Mesodermal cell (in vitro differentiated cells): ENCODE results near the gene USP9X. TPM values are rescaled to one million over a fixed set of nuclear protein-coding genes. Genes with fewer than 3 reads are reported as not detected.

Source experiments
- H3K27ac ChIP-seq: 2 replicates; pipeline ENCODE4 v1.7.0; 2013; ENCODE audit warnings: mild to moderate bottlenecking, low read depth, low read length, moderate library complexity; ENCODE audit not compliant: severe bottlenecking
- H3K36me3 ChIP-seq: 2 replicates; pipeline ENCODE4 v1.7.1; 2013; ENCODE audit warnings: mild to moderate bottlenecking, low read length, moderate library complexity; ENCODE audit not compliant: control insufficient read depth, insufficient read depth
- H3K4me1 ChIP-seq: one replicate; pipeline ENCODE4 v1.7.1; 2013; ENCODE audit warnings: mild to moderate bottlenecking, low read length; ENCODE audit not compliant: insufficient read depth, control insufficient read depth, poor library complexity, severe bottlenecking
- H3K4me3 ChIP-seq: 2 replicates; pipeline ENCODE4 v1.7.0; 2013; ENCODE audit warnings: low read length, control low read depth, mild to moderate bottlenecking; ENCODE audit not compliant: insufficient read depth, poor library complexity, severe bottlenecking; ENCODE audit errors: extremely low read depth
- H3K9me3 ChIP-seq: 2 replicates; pipeline ENCODE4 v1.7.1; 2013; ENCODE audit warnings: mild to moderate bottlenecking, low read length, moderate library complexity; ENCODE audit not compliant: control insufficient read depth
- WGBS, 2 experiments: methylation state at CpG; one replicate each; pipeline ENCODE4 v1.1.5; 2013; ENCODE audit warnings: missing lambda C conversion rate in 2 of 2; ENCODE audit not compliant: insufficient coverage in 2 of 2; 5-methylcytosine and 5-hydroxymethylcytosine counted together
- polyA plus RNA-seq, 2 experiments: library from polyadenylated mRNA; stranded (reverse); fragments of 50-300 nt; gene quantifications; one replicate each; pipeline ENCODE4 v1.2.3, GENCODE V29; 2013

USP9X gene, protein sequence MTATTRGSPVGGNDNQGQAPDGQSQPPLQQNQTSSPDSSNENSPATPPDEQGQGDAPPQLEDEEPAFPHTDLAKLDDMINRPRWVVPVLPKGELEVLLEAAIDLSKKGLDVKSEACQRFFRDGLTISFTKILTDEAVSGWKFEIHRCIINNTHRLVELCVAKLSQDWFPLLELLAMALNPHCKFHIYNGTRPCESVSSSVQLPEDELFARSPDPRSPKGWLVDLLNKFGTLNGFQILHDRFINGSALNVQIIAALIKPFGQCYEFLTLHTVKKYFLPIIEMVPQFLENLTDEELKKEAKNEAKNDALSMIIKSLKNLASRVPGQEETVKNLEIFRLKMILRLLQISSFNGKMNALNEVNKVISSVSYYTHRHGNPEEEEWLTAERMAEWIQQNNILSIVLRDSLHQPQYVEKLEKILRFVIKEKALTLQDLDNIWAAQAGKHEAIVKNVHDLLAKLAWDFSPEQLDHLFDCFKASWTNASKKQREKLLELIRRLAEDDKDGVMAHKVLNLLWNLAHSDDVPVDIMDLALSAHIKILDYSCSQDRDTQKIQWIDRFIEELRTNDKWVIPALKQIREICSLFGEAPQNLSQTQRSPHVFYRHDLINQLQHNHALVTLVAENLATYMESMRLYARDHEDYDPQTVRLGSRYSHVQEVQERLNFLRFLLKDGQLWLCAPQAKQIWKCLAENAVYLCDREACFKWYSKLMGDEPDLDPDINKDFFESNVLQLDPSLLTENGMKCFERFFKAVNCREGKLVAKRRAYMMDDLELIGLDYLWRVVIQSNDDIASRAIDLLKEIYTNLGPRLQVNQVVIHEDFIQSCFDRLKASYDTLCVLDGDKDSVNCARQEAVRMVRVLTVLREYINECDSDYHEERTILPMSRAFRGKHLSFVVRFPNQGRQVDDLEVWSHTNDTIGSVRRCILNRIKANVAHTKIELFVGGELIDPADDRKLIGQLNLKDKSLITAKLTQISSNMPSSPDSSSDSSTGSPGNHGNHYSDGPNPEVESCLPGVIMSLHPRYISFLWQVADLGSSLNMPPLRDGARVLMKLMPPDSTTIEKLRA (N-terminal part only)
- 42.5 TPM for polyA plus RNA-seq (2013, experiment 1 of 2)
- polyA plus RNA-seq (2013, experiment 2 of 2), result 39.7 TPM

DNA sequence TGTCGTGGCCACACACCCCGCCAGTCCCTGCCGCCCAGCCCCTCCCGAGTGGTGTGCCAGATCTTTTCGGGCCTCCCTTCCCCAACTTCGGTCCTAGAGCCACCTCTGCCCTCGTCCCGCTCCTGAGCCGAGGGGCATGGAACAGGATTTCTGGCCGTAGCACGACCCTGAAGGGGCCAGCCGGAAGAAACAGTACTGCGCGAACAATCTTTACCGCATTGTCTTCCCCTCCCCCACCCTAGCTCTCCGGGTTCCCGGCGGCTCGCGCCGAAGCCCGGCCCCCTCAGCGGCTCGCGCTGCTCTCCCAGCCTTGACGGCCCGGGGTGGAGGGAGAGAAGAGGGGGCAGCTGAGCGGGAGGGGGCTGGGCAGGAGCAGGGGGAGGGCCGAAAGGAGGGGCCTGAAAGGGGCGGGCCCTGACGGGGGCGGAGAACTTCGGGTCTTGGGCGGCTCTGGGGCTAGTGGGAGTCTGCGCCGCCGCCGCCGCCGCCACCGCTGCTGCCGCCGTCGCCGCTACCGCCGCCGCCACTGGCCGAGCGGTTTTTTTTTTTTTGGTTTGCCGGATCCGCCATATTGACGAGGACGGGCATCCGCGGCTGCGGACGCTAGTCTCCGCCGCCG is at the start of gene USP9X:
USP9X (plus strand) TSS at position 553 of the 619 bp plus-strand sequence. CDS start 38,184 bp downstream, outside the sequence.
- no peaks in the 10 kb centered on the region for H3K9me3 ChIP-seq
- WGBS, 2 experiments, result 0% methylated on average over 7 of the region's 61 CpGs
- H3K4me1 ChIP-seq, result no peaks in the 10 kb centered on the region

GRCh38 chrX:41035582-41035981 is 49.7 kb upstream of the USP9X start:
- Histone ChIP-seq H3K4me1 (no peaks in the 10 kb centered on the region), H3K27ac (no peak overlapping the region), H3K4me3 (no peak overlapping the region), H3K9me3 (no peaks in the 10 kb centered on the region), H3K36me3 (no peaks in the 10 kb centered on the region)
- no CpG with 5 or more reads among the region's 1 CpG for WGBS, 2 experiments

More for the DNA sequence above, at the start of gene USP9X:
- H3K4me3 ChIP-seq, result peak within 1 kb of the TSS; percentile 66
- H3K36me3 ChIP-seq, result peaks cover 4% of the 10 kb centered on the region
- peak within 1 kb of the TSS; percentile 100 for H3K27ac ChIP-seq

DNA sequence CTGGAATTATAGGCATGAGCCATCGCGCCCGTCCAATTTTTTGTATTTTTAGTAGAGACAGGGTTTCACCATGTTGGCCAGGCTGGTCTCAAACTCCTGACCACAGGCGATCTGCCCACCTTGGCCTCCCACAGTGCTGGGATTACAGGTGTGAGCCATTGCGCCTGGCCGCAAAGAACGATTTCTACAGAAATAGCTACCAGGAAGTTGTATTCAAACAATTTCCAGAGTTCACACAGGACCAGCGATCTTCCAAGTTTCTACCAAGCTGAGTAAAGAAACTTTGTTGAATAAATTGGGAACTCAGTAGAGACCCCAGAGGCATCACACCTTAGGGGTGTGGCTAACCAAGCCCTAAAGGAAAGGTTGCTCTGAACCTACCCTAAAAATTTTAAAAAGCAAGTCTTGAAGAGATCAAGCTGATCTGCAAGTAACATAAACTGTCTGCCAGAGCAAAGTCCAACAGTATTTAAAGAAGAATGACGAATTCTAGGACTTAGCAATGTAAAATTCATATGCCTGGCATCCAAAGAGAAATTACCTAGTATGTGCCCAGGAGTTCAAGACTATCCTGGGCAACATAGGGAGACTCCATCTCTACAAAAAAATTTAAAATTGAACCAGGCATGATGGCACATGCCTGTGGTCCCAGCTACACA is 48.4 kb upstream of the USP9X start:
- H3K36me3 ChIP-seq, result no peaks in the 10 kb centered on the region
- no peaks in the 10 kb centered on the region for H3K4me1 ChIP-seq
- H3K27ac ChIP-seq, result no peak overlapping the region
- WGBS, 2 experiments, result 80 to 100% methylated on average over 4 to 5 of the region's 9 CpGs
- no peak overlapping the region for H3K4me3 ChIP-seq
- no peaks in the 10 kb centered on the region for H3K9me3 ChIP-seq

DNA sequence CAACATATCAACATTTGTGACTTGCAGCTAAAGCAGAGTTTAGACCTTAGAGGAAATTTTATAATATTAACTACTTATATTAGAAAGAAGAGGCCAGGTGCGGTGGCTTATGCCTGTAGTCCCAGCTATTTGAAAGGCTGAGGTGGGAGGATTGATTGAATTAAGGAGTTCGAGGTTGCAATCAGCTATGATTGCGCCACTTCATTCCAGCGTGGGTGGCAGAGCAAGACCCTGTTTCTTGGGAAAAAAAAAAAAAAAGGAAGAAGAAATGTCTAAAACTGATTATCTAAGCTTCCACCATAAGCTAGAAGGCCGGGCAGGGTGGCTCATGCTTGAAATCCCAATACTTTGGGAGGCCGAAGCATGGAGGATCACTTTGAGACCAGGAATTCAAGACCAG is 42.0 kb upstream of the USP9X start:
- no peaks in the 10 kb centered on the region for H3K4me1 ChIP-seq
- no peak overlapping the region for H3K4me3 ChIP-seq
- 94% methylated on average over 3 of the region's 6 CpGs; no CpG with 5 or more reads in 1 of the 2 experiments for WGBS, 2 experiments
- no peaks in the 10 kb centered on the region for H3K36me3 ChIP-seq
- no peak overlapping the region for H3K27ac ChIP-seq
- no peaks in the 10 kb centered on the region for H3K9me3 ChIP-seq

GRCh38 chrX:41043674-41044345 is 41.4 kb upstream of the USP9X start:
- H3K4me1 ChIP-seq, result no peaks in the 10 kb centered on the region
- H3K9me3 ChIP-seq, result no peaks in the 10 kb centered on the region
- no peak overlapping the region for H3K4me3 ChIP-seq
- no peak overlapping the region for H3K27ac ChIP-seq
- WGBS, 2 experiments, result no CpG with 5 or more reads among the region's 6 CpGs
- H3K36me3 ChIP-seq, result no peaks in the 10 kb centered on the region

GRCh38 chrX:41045960-41046567 is 39.2 kb upstream of the USP9X start:
- Histone ChIP-seq H3K27ac (no peak overlapping the region), H3K4me1 (no peaks in the 10 kb centered on the region), H3K9me3 (no peaks in the 10 kb centered on the region), H3K36me3 (no peaks in the 10 kb centered on the region), H3K4me3 (no peak overlapping the region)
- 60% methylated on average over 1 of the region's 3 CpGs; no CpG with 5 or more reads in 1 of the 2 experiments for WGBS, 2 experiments

DNA sequence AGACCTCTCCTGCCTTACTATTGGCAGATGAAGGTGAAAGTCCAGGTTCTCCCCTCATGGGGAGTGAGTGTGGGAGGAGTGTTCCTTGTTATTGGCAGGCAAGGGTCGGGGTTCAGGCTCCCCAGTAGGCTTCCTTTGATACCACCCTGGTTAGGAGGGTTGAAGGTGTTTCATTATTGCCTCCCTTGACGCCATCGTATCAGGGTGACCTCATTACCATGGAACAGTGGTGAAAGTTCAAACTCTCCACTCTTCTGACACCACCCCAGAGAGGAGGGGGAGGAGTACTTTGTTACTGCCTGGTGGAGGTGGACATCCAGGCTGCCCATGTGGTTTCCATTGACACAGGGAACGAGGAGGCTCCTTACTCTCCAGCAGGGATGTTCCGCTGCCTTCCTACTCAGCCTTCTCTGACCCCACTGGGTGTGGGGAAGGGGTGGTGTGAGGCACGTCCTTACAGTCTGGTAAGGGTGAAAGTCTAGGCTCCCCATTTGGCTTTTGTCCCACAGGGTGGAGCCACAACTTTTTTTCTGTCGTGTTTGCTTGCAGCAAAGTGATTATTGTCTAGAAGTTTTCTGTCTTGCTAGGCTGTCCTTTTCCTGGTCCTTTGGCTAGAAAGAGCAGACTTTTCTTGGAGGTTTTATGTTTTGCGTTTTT is 37.2 kb upstream of the USP9X start:
- no peak overlapping the region for H3K27ac ChIP-seq
- H3K36me3 ChIP-seq, result no peaks in the 10 kb centered on the region
- no peaks in the 10 kb centered on the region for H3K4me1 ChIP-seq
- no peak overlapping the region for H3K4me3 ChIP-seq
- H3K9me3 ChIP-seq, result no peaks in the 10 kb centered on the region
- no CpG with 5 or more reads among the region's 8 CpGs for WGBS, 2 experiments

DNA sequence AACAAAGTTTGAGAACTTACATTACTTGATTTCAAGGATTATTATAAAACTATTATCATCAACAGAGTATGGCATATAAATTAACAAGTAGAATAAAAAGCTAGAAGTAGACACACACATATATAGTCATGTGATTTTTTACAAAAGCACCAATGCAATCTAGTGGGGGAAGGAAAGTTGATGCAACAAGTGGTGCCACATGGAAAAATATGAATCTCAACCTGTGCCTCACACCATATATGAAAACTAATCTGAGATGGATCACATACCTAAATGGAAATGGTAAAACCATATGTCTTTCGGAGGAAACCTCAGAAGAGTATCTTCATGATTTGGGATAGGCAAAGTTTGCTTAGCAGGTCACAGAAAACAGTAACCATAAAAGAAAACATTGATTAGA is 34.9 kb upstream of the USP9X start:
- Histone ChIP-seq H3K36me3 (no peaks in the 10 kb centered on the region), H3K4me1 (no peaks in the 10 kb centered on the region), H3K27ac (no peak overlapping the region), H3K9me3 (no peaks in the 10 kb centered on the region), H3K4me3 (no peak overlapping the region)
- no CpG with 5 or more reads among the region's 1 CpG for WGBS, 2 experiments

DNA sequence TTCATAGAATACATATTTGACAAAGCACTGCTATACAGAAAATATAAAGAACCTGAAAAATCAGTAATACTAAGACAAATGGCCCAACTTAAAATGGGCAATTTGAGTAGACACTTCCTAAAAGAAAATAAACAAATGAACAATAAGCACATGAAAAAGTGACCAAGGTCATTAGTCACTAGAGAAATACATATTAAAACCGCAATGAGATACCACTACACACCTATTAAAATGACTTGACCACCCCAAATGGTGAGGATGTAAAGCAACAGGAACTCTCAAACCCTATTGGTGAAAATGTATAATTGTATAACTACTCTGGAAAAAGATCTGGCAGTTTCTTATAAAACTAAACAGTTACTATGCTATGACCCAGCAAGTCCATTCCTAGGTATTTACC is 34.0 kb upstream of the USP9X start:
- no CpG with 5 or more reads among the region's 1 CpG for WGBS, 2 experiments
- Histone ChIP-seq H3K9me3 (no peaks in the 10 kb centered on the region), H3K27ac (no peak overlapping the region)

More for the DNA sequence above, 34.0 kb upstream of the USP9X start:
- no peak overlapping the region for H3K4me3 ChIP-seq
- H3K36me3 ChIP-seq, result no peaks in the 10 kb centered on the region
- H3K4me1 ChIP-seq, result no peaks in the 10 kb centered on the region
